Measurements from ENCODE around the gene APOC1. TPM values are rescaled to one million over a fixed set of nuclear protein-coding genes. Genes with fewer than 3 reads are reported as not detected.
A peak's percentile ranks its signal among the peaks of the same experiment; 100 is the strongest.
"Not testable (repeated sequence)": the region's sequence is repeated elsewhere in the genome, so short reads cannot be mapped to it uniquely, and the experiment has no call there.

APOC1 gene
- total RNA-seq, 1 donor from 2014 or later, result 2.2 TPM

- Mint-ChIP-seq H3K4me3 (ENCODE audit: unreplicated experiment) (no peak overlapping the region), H3K9me3 (ENCODE audit: low read depth) (no peaks in the 10 kb centered on the region), H3K36me3 (ENCODE audit: low read depth) (no peaks in the 10 kb centered on the region), H3K27ac (ENCODE audit: unreplicated experiment) (no peak overlapping the region), H3K27me3 (ENCODE audit: low read depth) (no peaks in the 10 kb centered on the region), H3K4me1 (ENCODE audit: low read depth) (peaks cover 32% of the 10 kb centered on the region)
- no peak for DNase-seq (ENCODE audit: low spot score)
- TF ChIP-seq CTCF (IDR thresholded peaks at IDR 0.05), result no peak
These were observed 1.6 kb upstream of the APOC1 start for GRCh38 chr19:44912854-44913253.

GRCh38 chr19:44913512-44914432 lies 636 bp upstream of the APOC1 start:
- DNase-seq (ENCODE audit: low spot score); H3K27me3 Mint-ChIP-seq (ENCODE audit: low read depth); H3K27ac Mint-ChIP-seq (ENCODE audit: unreplicated experiment); H3K36me3 Mint-ChIP-seq (ENCODE audit: low read depth); H3K9me3 Mint-ChIP-seq (ENCODE audit: low read depth): not testable (repeated sequence)
- Mint-ChIP-seq H3K4me1 (ENCODE audit: low read depth) (peaks cover 32% of the 10 kb centered on the region), H3K4me3 (ENCODE audit: unreplicated experiment) (peak overlapping the region; percentile 93)

- no peak overlapping the region for H3K4me3 Mint-ChIP-seq (ENCODE audit: unreplicated experiment)
- H3K4me1 Mint-ChIP-seq (ENCODE audit: low read depth), result peaks cover 23% of the 10 kb centered on the region
- H3K9me3 Mint-ChIP-seq (ENCODE audit: low read depth), result no peaks in the 10 kb centered on the region
- TF ChIP-seq CTCF (IDR thresholded peaks at IDR 0.05), result no peak
- H3K27me3 Mint-ChIP-seq (ENCODE audit: low read depth), result no peaks in the 10 kb centered on the region
- no peaks in the 10 kb centered on the region for H3K36me3 Mint-ChIP-seq (ENCODE audit: low read depth)
- DNase-seq (ENCODE audit: low spot score), result no peak
- H3K27ac Mint-ChIP-seq (ENCODE audit: unreplicated experiment), result no peak overlapping the region
These were observed 9.9 kb downstream of the APOC1 start for GRCh38 chr19:44924243-44924725.

DNA sequence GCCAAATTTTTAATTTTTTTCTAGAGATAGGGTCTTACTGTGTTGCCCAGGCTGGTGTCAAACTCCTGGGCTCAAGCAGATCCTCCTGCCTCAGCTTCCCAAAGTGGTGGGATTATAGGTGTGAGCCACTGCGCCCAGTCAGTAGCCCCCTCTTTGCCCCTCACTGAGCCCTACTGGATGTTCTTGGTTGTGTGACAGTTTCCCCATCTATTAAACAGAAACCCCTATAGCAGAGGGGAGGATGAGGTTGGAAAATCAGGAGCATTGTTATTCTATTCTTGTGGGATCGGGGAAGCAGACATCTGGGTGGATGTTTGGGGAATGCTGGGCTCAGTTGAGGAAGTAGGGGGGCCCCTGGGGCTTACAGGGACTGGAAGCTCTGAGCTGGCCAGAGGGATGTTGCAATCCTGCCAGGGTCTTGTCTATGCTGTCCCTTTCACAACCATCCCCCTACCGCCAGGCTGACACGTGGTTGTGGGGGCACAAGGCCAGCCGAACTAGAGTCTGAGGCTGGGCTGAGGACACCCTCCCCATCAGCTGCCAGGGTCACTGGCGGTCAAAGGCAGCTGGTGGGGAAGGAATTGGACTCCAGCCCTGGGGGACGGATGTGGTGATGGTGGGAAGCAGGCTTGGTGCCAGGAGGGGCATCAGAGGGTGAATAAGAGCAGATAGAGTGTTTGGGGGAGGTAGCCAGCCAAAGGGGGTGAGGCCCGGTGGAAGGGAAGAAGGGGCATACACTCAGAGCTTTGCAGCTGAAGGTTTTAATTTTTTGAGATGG lies 10.9 kb downstream of the APOC1 start:
- TF ChIP-seq CTCF (IDR thresholded peaks at IDR 0.05), result no peak
- Mint-ChIP-seq H3K4me3 (ENCODE audit: unreplicated experiment) (no peak overlapping the region), H3K27ac (ENCODE audit: unreplicated experiment) (no peak overlapping the region), H3K4me1 (ENCODE audit: low read depth) (peaks cover 23% of the 10 kb centered on the region), H3K27me3 (ENCODE audit: low read depth) (no peaks in the 10 kb centered on the region), H3K9me3 (ENCODE audit: low read depth) (no peaks in the 10 kb centered on the region), H3K36me3 (ENCODE audit: low read depth) (no peaks in the 10 kb centered on the region)
- DNase-seq (ENCODE audit: low spot score), result no peak

GRCh38 chr19:44926245-44927077 lies 12.1 kb downstream of the APOC1 start:
- not testable (repeated sequence) for H3K36me3 Mint-ChIP-seq (ENCODE audit: low read depth); DNase-seq (ENCODE audit: low spot score); H3K9me3 Mint-ChIP-seq (ENCODE audit: low read depth); H3K27me3 Mint-ChIP-seq (ENCODE audit: low read depth)
- peak overlapping the region; percentile 32 for H3K27ac Mint-ChIP-seq (ENCODE audit: unreplicated experiment)
- H3K4me1 Mint-ChIP-seq (ENCODE audit: low read depth), result peaks cover 23% of the 10 kb centered on the region
- peak overlapping the region; percentile 56 for H3K4me3 Mint-ChIP-seq (ENCODE audit: unreplicated experiment)
